NCI-H2081 (cell line): ENCODE measurements around the gene NDST4.

Source experiments
- DNase-seq, 2 experiments: peaks; one replicate each; lab custom pipeline; 2025; lab: John Stamatoyannopoulos, UW

The NDST4 gene

GRCh38 chr4:115113506-115114106, at the start of gene NDST4:
TSS of gene NDST4 (minus strand) at chr4:115113620. CDS start at chr4:115077036, 36,584 bp downstream.
- DNase-seq = peak; percentile 52 to 85

GRCh38 chr4:115159141-115159540, 45.7 kb upstream of the NDST4 start:
- DNase-seq = no peak

GRCh38 chr4:115158296-115158695, 44.9 kb upstream of the NDST4 start:
- no peak for DNase-seq

- peak; percentile 4 to 26 for DNase-seq
Measured at GRCh38 chr4:115154826-115155225, 41.4 kb upstream of the NDST4 start.

- DNase-seq = no peak
Measured at GRCh38 chr4:115152965-115153364, 39.5 kb upstream of the NDST4 start.

GRCh38 chr4:115152081-115152480, 38.7 kb upstream of the NDST4 start:
- DNase-seq = no peak

GRCh38 chr4:115149106-115149505, 35.7 kb upstream of the NDST4 start:
- no peak for DNase-seq

- DNase-seq = peak; percentile 78 to 95
Measured at GRCh38 chr4:115145393-115146160, 32.2 kb upstream of the NDST4 start.

GRCh38 chr4:115128037-115128436, 14.6 kb upstream of the NDST4 start:
- DNase-seq = no peak

GRCh38 chr4:115126491-115126890, 13.1 kb upstream of the NDST4 start:
- peak in 1 of 2 experiments; percentile 22 for DNase-seq

GRCh38 chr4:115121351-115122043, 8.1 kb upstream of the NDST4 start:
- DNase-seq = no peak

GRCh38 chr4:115119804-115120352, 6.5 kb upstream of the NDST4 start:
- peak in 1 of 2 experiments; percentile 40 for DNase-seq

- DNase-seq = peak in 1 of 2 experiments; percentile 16
Measured at GRCh38 chr4:115117651-115118050, 4.2 kb upstream of the NDST4 start.

GRCh38 chr4:115110191-115111181, 2.9 kb downstream of the NDST4 start:
- peak; percentile 74 to 92 for DNase-seq

GRCh38 chr4:115108850-115109249, 4.6 kb downstream of the NDST4 start:
- DNase-seq = no peak

GRCh38 chr4:115107411-115107810, 6.0 kb downstream of the NDST4 start:
- DNase-seq = no peak

- no peak for DNase-seq
Measured at GRCh38 chr4:115101675-115102074, 11.7 kb downstream of the NDST4 start.

GRCh38 chr4:115090483-115091075, 22.8 kb downstream of the NDST4 start:
- peak; percentile 59 to 73 for DNase-seq

- no peak for DNase-seq
Measured at GRCh38 chr4:115082633-115083032, 30.8 kb downstream of the NDST4 start.

- DNase-seq = no peak
Measured at GRCh38 chr4:115076691-115077090, 36.7 kb downstream of the NDST4 start.

- no peak for DNase-seq
Measured at GRCh38 chr4:115058533-115058932, 54.9 kb downstream of the NDST4 start.
